ENCODE results near the gene ZNF366.

Gene ZNF366

DNA sequence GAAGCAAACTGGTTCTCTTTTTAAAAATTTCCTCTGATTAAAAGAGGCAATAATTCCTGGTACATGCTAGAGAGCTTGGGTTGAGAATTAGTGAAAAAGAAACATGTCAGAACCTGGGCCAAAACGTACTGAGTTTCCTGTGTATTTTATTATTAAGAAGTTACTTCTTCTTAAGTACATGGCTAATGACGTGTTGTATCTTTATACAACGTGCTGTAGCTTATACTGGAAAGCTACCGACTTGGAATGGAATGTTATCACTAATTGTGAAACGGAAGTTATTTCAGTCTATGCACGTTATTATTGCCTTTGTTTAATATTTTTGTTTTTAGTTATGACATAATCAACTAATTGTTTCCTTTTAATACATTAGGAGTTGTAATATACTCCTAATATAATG is 43.1 kb downstream of the ZNF366 start:
- DNase-seq, result no peak

DNA sequence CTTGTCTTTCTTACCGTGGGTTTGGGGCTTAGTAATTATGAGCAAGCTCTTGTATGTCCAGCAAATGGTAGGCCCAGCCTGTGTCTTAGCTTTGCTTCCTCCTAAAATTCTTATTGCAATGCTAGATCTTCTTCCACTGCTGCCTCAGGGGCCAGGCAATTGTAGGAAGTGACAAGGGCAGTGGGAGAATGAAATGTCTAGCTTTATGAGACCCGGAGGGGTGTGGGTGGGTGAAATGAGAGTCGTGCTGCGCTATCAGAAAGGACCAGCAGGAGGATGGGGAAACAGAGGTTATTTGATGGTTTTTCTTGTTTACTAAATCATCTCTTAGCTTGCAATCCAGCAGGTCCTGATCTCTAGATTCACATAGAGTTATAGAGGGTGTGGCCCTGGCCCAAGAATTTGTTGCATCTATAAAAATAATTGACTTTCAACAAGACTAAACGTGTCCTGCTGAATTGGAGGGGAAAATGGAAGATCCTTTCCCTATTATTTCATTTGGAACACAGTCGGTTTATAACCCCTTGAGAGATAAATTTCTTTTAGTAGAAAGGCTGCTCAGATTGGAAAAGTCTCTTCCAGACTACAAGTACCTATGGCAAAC is 43.7 kb downstream of the ZNF366 start:
- DNase-seq, result no peak

DNA sequence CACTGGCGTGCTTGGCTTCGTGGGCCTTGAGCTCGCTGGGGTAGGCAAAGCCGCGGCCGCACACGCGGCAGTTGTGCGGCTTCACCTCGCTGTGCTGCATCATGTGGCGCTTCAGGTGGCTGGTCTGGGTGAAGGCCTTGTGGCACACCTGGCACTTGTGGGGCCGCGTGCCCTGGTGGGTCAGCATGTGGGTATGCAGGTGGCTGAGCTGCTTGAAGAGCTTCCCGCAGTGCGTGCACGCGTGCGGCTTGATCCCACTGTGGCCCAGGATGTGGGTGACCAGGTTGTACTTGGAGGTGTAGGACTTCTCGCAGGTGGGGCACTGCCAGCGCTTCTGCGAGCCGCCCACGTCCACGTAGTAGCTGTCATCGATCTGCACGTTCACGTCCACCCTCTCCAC is 46.8 kb downstream of the ZNF366 start:
- DNase-seq, result no peak

- no peak for DNase-seq
These were observed 47.3 kb downstream of the ZNF366 start for GRCh38 chr5:72459913-72460312.

DNA sequence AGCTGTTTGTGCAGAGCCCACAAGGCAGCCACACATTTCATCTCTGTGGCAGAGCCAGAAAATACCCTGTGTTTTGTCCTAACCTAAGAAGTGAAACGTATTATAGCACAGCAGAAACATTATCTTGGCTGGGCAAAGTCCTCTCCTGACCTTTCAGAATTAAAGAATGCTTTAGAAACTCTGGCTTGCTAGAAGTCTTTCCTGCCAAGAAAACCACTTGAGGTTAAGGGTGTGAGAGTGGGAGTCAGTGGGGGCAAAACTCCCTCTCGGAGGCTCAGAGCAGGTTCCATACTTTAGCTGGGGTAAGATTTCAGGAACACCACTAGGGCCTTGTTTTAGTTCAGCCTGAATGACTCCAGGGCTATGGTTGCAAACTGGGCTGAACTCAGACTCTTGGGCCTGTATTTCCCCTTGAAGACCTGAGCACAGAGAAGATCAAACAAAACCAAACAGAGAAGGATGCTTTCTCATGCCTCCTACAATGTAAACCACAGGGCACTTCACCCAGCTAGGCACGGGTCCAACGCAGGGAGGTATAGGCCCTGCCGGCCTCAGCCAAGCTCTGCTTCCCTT is 48.0 kb downstream of the ZNF366 start:
- DNase-seq, result no peak

DNA sequence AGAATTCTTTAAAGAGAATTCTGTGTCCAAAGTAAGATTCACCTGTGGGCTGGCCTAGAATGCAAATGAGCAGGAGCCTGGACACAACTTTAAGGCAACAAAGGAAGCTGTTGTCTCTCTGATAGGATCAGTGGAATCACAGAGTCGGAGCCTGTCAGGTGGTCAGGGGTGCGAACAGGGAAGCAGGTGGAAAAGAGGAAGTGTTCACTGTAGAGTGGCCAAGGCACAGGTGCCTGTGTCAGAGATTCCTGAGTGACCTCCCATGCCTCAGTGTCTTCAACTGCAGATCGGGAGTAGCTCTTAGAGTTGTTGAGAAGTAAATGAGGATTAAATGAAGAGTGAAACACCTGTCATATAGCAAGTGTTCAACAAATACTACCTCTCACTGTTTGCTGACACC is 48.8 kb downstream of the ZNF366 start:
- no peak for DNase-seq

DNA sequence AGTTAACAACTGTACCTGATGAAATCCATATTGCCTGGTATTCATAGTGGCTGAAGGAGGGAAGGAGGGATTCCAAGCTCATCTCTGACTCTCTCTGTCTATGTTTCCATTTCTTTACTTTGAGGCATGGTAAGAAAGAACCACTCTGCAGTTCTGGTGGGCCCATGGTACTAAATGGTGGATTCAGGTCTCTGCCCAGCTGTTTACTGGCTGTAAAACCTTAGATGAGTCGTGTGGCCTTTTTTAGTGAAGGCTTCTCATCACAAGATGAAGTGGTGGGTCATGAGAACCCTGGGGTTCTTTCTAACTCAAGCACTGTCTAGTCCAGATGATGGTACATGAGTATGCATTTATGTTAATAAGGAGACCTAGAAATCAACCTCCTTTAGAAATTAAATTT is 49.7 kb downstream of the ZNF366 start:
- DNase-seq, result no peak

- DNase-seq, result no peak
These were observed 50.7 kb downstream of the ZNF366 start for GRCh38 chr5:72456391-72457074.

- no peak for DNase-seq
These were observed 51.7 kb downstream of the ZNF366 start for GRCh38 chr5:72455476-72455875.

GRCh38 chr5:72454996-72455395 is 52.2 kb downstream of the ZNF366 start:
- no peak for DNase-seq

DNA sequence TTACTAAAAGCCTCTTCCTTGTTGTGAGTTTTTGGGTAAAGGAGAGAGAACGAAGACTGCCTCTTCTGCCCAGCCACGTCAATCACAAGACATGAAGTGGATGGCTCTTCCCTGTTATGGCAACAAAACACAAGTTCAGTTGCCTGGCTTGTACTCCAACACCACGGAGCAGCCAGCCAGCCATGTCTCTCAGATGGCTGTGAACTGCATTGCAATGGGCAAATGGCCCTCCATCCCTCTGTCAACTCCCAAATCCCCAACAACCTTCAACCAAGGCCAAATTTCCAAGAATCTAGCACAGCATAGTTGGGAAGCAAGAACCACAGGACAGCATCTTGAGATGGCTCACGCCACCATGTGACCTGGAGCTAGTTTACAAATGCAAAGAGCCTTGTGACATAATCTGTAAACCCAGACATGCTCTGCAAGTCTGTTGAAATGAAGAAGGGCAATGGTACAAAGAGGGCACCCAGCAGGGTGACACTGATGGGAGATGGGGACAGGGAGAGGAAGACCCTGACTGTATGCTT is 53.9 kb downstream of the ZNF366 start:
- no peak for DNase-seq

DNA sequence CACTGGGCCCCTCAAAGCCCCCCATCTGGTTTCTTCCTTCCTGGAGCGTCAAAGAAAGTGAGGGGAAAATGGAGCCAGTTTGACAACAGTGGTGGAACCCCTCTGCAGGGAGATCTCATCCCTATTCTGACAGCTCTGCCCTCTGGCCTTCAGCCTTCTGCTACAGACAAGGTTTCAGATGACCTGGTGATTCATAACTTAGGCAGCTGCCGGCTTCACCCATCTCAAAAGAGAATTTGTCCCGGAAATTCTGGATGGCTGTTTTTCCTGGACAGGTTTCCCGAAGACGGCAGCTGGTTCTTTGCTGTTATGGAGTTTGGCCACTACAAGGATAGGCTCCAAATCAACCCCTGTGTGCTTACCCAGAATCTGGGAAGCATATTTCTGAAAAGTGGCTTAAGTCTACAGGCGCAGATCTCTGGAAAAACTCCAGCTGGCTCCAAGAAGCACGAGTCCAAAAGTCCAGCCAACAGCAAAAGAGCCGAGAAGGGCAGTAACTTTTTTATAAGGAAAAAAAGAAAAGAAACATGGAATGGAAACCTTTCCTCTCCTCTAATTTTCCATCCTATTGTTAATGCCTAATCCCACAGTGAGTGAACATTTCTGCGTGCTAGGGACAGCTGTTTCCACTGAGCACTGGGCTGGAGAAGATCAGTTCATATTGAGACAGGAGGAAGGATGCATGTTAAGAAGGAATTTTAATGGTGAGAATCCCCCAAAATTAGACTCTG is 54.5 kb downstream of the ZNF366 start:
- no peak for DNase-seq

- no peak for DNase-seq
These were observed 55.3 kb downstream of the ZNF366 start for GRCh38 chr5:72451741-72452505.

DNA sequence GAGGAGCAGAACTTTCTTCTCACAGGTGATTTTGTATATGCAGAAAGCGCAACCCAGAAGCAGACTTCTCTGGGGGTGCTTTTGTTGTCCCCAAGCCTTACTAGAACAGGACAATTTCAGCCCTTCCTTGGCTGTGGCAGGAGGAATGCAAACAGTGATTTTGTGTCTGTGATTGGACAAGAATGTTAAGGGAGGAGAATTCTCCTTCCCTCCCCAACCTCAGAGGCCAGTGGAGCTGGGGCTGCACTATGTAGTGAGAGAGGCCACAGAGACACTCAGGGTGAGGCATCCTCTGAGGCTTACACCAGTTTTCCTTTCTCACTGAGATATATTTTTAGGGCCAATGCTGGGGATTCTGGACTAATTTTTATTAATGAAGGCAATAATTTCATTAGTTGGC is 58.8 kb downstream of the ZNF366 start:
- DNase-seq, result no peak

- no peak for DNase-seq
These were observed 59.5 kb downstream of the ZNF366 start for GRCh38 chr5:72447751-72448150.

GRCh38 chr5:72445969-72446368 is 61.2 kb downstream of the ZNF366 start:
- DNase-seq, result no peak

DNA sequence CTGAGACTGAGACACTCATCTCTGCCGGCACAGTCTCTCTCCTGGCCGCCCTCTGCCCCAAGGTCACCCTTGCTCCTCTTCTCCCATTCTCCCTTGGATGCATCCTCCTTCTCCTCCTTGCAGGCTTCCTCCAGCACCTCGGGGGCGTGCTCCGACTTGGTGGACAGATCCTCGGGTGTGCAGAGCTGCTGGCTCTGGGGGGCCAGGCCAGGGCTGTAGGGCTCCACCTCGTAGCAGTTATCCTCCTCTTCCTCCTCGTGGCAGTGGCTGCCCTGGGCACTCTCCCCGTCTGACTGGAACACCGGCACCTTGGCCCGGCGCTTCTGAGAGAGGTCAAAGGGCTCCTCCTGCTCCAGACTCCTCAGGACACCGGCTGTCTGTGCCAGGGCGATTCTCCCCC is 63.3 kb downstream of the ZNF366 start:
- DNase-seq, result no peak

GRCh38 chr5:72441862-72442540 is 65.2 kb downstream of the ZNF366 start:
- DNase-seq, result no peak

- DNase-seq, result no peak
These were observed 66.0 kb downstream of the ZNF366 start for GRCh38 chr5:72441094-72441723.

GRCh38 chr5:72440207-72440638 is 67.0 kb downstream of the ZNF366 start:
- DNase-seq, result no peak

DNA sequence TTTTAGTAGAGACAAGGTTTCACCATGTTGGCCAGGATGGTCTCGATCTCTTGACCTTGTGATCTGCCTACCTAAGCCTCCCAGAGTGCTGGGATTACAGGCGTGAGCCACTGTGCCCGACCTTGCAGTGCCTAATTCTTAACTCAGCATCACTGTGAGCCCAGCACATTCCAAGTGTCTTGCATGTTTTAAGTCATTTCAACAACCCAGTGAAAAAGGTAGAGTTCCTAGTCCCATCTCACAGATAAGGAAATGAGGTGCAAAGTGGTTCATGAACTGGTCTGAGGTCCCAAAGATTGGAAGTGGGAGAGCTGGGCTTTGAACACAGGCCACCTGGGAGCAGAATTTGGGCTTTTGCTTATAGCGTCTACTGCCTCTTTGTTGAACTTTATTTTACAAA is 68.0 kb downstream of the ZNF366 start:
- no peak for DNase-seq

DNA sequence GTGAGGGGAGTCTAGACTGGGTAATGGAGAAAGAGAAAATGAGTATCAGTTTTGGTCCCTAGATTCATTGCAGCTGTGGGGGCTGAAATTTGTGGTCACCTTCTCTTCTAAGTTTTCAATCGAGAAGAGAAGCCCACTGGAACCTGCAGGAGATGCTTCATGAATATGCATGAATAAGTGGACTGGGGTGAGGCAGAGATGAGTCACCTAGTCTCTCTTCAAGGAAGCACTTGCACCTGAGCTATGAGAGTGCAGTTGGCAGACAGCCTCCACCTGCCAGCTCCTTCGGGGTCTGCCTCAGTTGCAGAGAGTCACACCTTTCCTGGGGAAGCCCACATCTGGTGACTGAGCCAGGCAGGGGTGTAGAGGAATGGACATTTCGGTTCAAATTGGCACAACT is 69.1 kb downstream of the ZNF366 start:
- DNase-seq, result no peak
